Breast epithelium (tissue), 4 donors: ENCODE measurements around the gene TTF2. TPM values are rescaled to one million over a fixed set of nuclear protein-coding genes. Genes with fewer than 3 reads are reported as not detected.
"Not testable (repeated sequence)": the region's sequence is repeated elsewhere in the genome, so short reads cannot be mapped to it uniquely, and the experiment has no call there.

Experiments used
- DNase-seq, 2 donors: peaks; one replicate each; pipeline ENCODE4 v3.0.0-alpha.2; 2019; ENCODE audit warnings: low spot score in 2 of 2
- H3K27ac ChIP-seq, 2 donors: fragments of 200-600 bp; sonication (generic) in 1 of 2; one replicate each; pipeline ENCODE4 v1.5.1; 2016 to 2019; ENCODE audit warnings: mild to moderate bottlenecking in 1 of 2
- H3K27me3 ChIP-seq, 2 donors: fragments of 200-600 bp; sonication (generic) in 1 of 2; one replicate each; pipeline versions ENCODE4 v1.5.1 to v1.6.0; 2017 to 2019; ENCODE audit warnings: control low read depth in 1 of 2, mild to moderate bottlenecking in 1 of 2
- H3K36me3 ChIP-seq: fragments of 200-600 bp; one replicate; pipeline ENCODE4 v1.5.1; 2019
- H3K4me1 ChIP-seq, 2 donors: fragments of 200-600 bp; sonication (generic); one replicate each; pipeline ENCODE4 v1.5.1; 2016 to 2019; ENCODE audit warnings: control low read depth in 1 of 2
- H3K4me3 ChIP-seq, 3 donors: fragments of 200-600 bp; sonication (generic); 1 replicate in 2 of 3; 2 replicates in 1 of 3; pipeline ENCODE4 v1.5.1; 2016 to 2019; ENCODE audit warnings: mild to moderate bottlenecking in 3 of 3, moderate library complexity in 2 of 3
- H3K9me3 ChIP-seq, 2 donors: fragments of 200-600 bp; sonication (generic) in 1 of 2; one replicate each; pipeline ENCODE4 v1.5.1; 2016 to 2019; ENCODE audit warnings: control low read depth in 1 of 2
- POLR2A ChIP-seq: fragments of 450-650 bp; IDR thresholded peaks from one replicate; pipeline ENCODE4 v1.6.1; 2016; ENCODE audit warnings: antibody characterized with exemption, mild to moderate bottlenecking, moderate library complexity
- POLR2AphosphoS5 ChIP-seq, 3 donors: sonication (generic); formaldehyde crosslinking; IDR thresholded peaks; one replicate each; pipeline ENCODE4 v1.6.1; 2017; ENCODE audit warnings: antibody characterized with exemption in 3 of 3
- intact Hi-C: fragments of 100-400 bp; cut with DNase I; formaldehyde crosslinking; loops from one replicate; pipeline ENCODE4 v1.15.1; 2023; ENCODE audit warnings: low total_unique reads
- total RNA-seq, 3 donors: library from RNA; depleted of rRNA; stranded (reverse); fragments of >200 nt; gene quantifications; one replicate each; pipeline ENCODE4 v1.1.0, GENCODE V29; 2016
- TF ChIP-seq, protein P1 (sequence below), 3 donors: fragments of 450-650 bp; IDR thresholded peaks; one replicate each; pipeline ENCODE4 v1.5.1; 2016 to 2017; ENCODE audit warnings: antibody characterized with exemption in 3 of 3, mild to moderate bottlenecking in 3 of 3, moderate library complexity in 3 of 3

The TTF2 gene
- total RNA-seq, 3 donors from 2014 or later: 15.5 to 24.7 (median 24.6) TPM

DNA sequence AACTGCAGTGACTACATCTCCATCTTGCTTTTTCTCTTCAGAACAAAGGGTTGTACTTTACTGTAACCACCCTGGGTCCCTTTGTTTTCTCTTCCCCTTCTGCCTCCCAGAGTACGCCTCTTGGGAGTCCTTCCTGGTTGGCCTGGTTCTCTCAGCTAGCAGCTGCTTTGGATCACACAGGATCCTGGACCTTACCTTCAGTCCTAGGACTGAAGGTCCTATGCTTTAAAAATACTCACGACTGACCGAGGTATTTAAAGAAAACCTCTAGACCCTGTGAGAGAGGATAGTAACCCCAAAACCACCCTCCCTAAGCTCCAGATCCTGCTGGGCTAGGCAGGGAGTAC is 56.6 kb downstream of the TTF2 start:
- DNase-seq: no peak
- no peaks in the 10 kb centered on the region for H3K9me3 ChIP-seq
- no peaks in the 10 kb centered on the region for H3K36me3 ChIP-seq
- H3K4me3 ChIP-seq: no peak overlapping the region
- H3K27me3 ChIP-seq: no peaks in the 10 kb centered on the region
- intact Hi-C loops: no loop called here
- peaks cover 3 to 7% of the 10 kb centered on the region in 2 donors for H3K4me1 ChIP-seq
- TF ChIP-seq POLR2A (no peak), POLR2AphosphoS5 (IDR thresholded peaks at IDR 0.05) (no peak)
- TF ChIP-seq, protein P1, sequence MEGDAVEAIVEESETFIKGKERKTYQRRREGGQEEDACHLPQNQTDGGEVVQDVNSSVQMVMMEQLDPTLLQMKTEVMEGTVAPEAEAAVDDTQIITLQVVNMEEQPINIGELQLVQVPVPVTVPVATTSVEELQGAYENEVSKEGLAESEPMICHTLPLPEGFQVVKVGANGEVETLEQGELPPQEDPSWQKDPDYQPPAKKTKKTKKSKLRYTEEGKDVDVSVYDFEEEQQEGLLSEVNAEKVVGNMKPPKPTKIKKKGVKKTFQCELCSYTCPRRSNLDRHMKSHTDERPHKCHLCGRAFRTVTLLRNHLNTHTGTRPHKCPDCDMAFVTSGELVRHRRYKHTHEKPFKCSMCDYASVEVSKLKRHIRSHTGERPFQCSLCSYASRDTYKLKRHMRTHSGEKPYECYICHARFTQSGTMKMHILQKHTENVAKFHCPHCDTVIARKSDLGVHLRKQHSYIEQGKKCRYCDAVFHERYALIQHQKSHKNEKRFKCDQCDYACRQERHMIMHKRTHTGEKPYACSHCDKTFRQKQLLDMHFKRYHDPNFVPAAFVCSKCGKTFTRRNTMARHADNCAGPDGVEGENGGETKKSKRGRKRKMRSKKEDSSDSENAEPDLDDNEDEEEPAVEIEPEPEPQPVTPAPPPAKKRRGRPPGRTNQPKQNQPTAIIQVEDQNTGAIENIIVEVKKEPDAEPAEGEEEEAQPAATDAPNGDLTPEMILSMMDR (IDR thresholded peaks at IDR 0.05): no peak
- H3K27ac ChIP-seq: no peak overlapping the region

DNA sequence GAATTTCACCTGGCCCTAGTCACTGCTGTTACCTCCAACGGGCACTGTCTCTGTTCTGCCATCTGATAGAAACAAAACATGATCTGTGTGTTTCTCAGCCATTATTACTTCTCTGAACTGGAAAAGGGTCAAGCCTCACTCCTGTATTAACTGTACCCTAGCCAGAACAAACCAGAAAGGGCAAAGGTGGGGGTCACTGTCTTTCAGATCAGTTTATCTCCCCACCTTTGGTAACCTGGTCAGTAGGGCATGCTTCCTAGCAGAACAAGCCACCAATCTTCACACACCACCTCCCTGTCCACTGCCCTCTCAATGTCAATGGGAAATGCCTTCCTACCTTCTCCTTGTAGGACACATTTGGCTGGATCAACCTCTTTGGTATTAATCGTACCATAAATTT is 57.6 kb downstream of the TTF2 start:
- Histone ChIP-seq H3K27ac (no peak overlapping the region), H3K4me1 (peaks cover 3 to 7% of the 10 kb centered on the region in 2 donors), H3K36me3 (no peaks in the 10 kb centered on the region), H3K9me3 (no peaks in the 10 kb centered on the region), H3K4me3 (no peak overlapping the region), H3K27me3 (no peaks in the 10 kb centered on the region)
- intact Hi-C loops: no loop called here
- TF ChIP-seq, protein P1 (IDR thresholded peaks at IDR 0.05): no peak
- TF ChIP-seq POLR2A (no peak), POLR2AphosphoS5 (IDR thresholded peaks at IDR 0.05) (no peak)
- no peak for DNase-seq

DNA sequence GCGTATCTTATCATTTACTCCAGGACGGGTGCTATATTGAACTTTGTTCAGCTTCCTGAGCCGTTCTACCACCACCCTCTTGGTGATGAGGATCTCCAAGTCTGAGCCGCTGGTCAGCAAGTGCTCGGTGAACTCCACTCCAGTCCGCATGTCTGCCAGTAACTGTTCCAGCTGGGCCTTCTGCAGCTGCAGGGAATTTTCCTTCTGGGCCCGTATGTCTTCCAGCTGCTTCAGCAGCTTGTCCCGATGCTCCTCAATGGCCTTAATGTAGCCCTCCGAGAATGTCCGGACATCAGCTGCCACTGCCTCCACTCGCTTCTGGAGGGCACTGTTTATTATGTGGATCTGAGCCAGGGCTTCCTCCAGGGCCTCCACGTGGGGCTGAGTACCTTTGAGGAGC is 58.0 kb downstream of the TTF2 start:
- TF ChIP-seq POLR2AphosphoS5 (IDR thresholded peaks at IDR 0.05) (no peak), POLR2A (no peak)
- TF ChIP-seq, protein P1 (IDR thresholded peaks at IDR 0.05): no peak
- no peaks in the 10 kb centered on the region for H3K27me3 ChIP-seq
- H3K27ac ChIP-seq: no peak overlapping the region
- intact Hi-C loops: no loop called here
- H3K9me3 ChIP-seq: no peaks in the 10 kb centered on the region
- DNase-seq: no peak
- no peak overlapping the region for H3K4me3 ChIP-seq
- H3K4me1 ChIP-seq: peaks cover 3 to 7% of the 10 kb centered on the region in 2 donors
- no peaks in the 10 kb centered on the region for H3K36me3 ChIP-seq

DNA sequence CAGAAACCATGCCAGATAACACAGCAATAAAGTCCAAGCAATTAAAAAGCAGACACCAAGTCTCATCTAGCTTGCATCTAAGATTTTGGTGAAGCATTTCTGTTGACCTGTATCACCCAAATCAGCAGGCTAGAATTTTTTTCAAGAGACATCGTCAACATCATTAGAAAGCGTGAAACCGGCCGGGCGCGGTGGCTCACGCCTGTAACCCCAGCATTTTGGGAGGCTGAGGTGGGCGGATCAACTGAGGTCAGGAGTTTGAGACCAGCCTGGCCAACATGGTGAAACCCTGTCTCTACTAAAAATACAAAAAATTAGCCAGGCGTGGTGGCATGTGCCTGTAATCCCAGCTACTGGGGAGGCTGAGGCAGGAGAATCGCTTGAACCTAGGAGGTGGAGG is 59.0 kb downstream of the TTF2 start:
- H3K4me3 ChIP-seq, DNase-seq, H3K36me3 ChIP-seq, H3K27me3 ChIP-seq, H3K27ac ChIP-seq, H3K9me3 ChIP-seq, intact Hi-C loops, H3K4me1 ChIP-seq: not testable (repeated sequence)

DNA sequence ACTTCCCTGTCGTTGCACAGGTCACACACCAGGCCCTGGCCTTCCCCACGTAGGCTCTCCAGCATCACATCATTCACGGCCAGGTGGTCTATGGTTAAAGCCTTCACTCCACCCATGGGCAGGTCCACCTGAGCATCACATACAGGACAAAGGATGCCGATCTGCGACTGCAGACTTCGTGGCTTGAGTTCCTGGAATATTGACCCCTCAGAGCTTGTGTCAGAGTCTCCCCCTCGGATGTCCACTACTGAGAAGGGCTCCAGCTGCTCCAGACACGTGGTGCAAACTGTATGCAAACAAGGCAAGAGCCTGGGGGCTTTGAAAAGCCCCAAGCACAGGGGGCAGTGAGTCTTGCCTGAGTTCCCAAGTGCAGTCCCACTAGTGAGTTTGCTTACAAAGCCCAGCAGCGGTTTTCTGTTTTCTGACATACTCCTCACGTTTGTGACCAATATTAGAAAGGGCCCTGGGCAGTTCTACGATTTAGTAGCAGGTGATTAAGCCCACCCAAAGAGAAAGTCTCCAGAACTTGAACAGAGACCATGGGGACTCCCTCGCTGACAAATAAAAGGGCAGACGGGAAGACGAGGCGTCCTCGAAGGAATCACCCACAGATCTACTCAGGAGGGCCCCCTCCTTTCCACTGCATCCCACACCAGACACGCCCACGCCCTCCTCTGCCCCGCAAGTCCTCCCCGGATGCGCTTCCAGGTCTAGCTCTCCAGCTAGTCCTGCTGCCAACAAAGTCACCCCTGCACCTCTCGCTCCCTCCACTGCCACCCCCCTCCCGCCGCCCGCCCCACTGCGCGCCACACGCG is 60.9 kb downstream of the TTF2 start:
- Histone ChIP-seq H3K4me3 (peak overlapping the region; percentile 70 to 87 (median 76)), H3K27me3 (no peaks in the 10 kb centered on the region), H3K9me3 (no peaks in the 10 kb centered on the region), H3K4me1 (peaks cover 3 to 7% of the 10 kb centered on the region in 2 donors), H3K36me3 (no peaks in the 10 kb centered on the region), H3K27ac (peak overlapping the region; percentile 94 to 96)
- intact Hi-C loops: loop anchor here (5.0 kb wide), 1 partner anchor 496 kb away; no protein-coding TSS in a partner anchor
- TF ChIP-seq, protein P1 (IDR thresholded peaks at IDR 0.05): no peak
- TF ChIP-seq POLR2AphosphoS5 (IDR thresholded peaks at IDR 0.05) (no peak), POLR2A (no peak)
- peak in 1 of 2 donors; percentile 27 for DNase-seq
